ENCODE measurements around the gene ANAPC4.

The ANAPC4 gene

GRCh38 chr4:25420931-25421330 lies 43.9 kb downstream of the ANAPC4 start:
- no peak for DNase-seq (ENCODE audit: low read depth)
- TF ChIP-seq CTCF (conservative IDR thresholded peaks at IDR 0.05; ENCODE audit: low read length), result no peak
- no peak overlapping the region for H3K4me3 ChIP-seq (ENCODE audit: low read length)

- DNase-seq (ENCODE audit: low read depth), result no peak
- H3K4me3 ChIP-seq (ENCODE audit: low read length), result no peak overlapping the region
- no peak for TF ChIP-seq CTCF (conservative IDR thresholded peaks at IDR 0.05; ENCODE audit: low read length)
Observed at GRCh38 chr4:25421816-25422525, 44.9 kb downstream of the ANAPC4 start.

DNA sequence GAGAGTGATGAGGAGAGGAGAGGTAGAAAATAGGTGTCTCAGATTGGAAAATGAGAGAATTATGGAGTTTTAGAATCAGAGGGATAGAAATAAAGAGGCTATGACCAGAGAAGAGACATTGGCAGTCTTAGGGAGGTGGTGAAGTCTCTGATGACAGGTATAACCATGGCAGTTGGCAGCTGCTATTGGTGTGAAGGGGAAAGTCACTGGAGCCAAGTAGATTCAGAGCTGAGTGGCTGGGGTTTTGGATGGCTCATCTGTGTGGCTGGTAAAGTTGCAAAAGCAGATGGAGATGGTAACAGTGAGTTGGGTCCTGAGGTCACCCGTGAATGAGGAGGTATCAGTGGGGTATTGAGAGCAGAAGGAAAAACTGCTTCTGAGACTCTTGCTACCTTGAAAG lies 46.5 kb downstream of the ANAPC4 start:
- H3K4me3 ChIP-seq (ENCODE audit: low read length), result no peak overlapping the region
- no peak for DNase-seq (ENCODE audit: low read depth)
- TF ChIP-seq CTCF (conservative IDR thresholded peaks at IDR 0.05; ENCODE audit: low read length), result no peak

- no peak overlapping the region for H3K4me3 ChIP-seq (ENCODE audit: low read length)
- no peak for DNase-seq (ENCODE audit: low read depth)
- TF ChIP-seq CTCF (conservative IDR thresholded peaks at IDR 0.05; ENCODE audit: low read length), result no peak
Observed at GRCh38 chr4:25424539-25425228, 47.6 kb downstream of the ANAPC4 start.

DNA sequence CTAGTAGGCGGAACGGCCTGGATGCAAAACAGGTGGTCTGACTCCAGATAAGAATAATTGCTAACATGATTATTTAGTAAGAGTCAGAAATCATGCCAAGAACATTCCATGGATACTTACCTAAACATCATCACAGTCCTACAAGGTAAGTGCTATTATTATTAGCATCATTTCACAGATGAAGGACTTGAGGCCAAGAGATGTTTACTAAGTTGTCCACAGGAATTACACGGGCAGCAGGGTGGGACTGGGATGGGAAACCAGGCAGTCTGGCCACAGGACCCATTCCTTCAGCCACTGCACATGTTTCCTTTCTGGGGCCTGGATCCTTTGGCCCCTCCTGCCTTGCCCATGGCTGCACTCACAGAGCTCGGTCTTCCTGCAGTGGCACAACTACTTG lies 48.3 kb downstream of the ANAPC4 start:
- DNase-seq (ENCODE audit: low read depth), result no peak
- no peak overlapping the region for H3K4me3 ChIP-seq (ENCODE audit: low read length)
- no peak for TF ChIP-seq CTCF (conservative IDR thresholded peaks at IDR 0.05; ENCODE audit: low read length)

DNA sequence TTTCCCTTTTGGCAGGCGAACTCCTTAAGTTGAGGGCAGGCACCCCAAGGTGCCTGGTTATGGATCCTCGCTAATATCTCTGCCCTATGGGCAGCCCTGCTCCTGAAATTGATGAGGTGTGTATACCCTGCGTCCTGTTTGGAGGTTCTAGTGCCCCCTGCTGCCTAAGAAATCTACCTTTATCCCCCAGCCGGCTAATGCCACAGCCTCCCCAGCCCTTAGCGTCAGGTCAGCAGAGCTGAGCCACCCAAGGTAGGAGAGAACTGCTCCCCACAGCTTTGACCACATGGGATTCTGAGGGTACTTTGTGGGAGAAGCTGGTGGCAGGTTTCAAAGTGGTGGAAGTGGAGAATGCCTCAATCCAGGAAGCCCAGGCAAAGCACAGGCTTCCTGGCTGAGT lies 50.8 kb downstream of the ANAPC4 start:
- TF ChIP-seq CTCF (conservative IDR thresholded peaks at IDR 0.05; ENCODE audit: low read length), result no peak
- no peak overlapping the region for H3K4me3 ChIP-seq (ENCODE audit: low read length)
- DNase-seq (ENCODE audit: low read depth), result no peak

- TF ChIP-seq CTCF (conservative IDR thresholded peaks at IDR 0.05; ENCODE audit: low read length), result no peak
- no peak overlapping the region for H3K4me3 ChIP-seq (ENCODE audit: low read length)
- no peak for DNase-seq (ENCODE audit: low read depth)
Observed at GRCh38 chr4:25430630-25431029, 53.6 kb downstream of the ANAPC4 start.

Data from AG10803 (cell line).